Forelimb muscle (tissue), 1 donor: ENCODE measurements around the gene SLC4A3. TPM values are rescaled to one million over a fixed set of nuclear protein-coding genes. Genes with fewer than 3 reads are reported as not detected.
"Not testable (repeated sequence)": the region's sequence is repeated elsewhere in the genome, so short reads cannot be mapped to it uniquely, and the experiment has no call there.

Experiments used
- DNase-seq: peaks from one replicate; pipeline ENCODE4 v3.0.0-alpha.2; 2013; ENCODE audit warnings: low read depth
- polyA plus RNA-seq: library from polyadenylated mRNA; unstranded; fragments of 120-200 nt; gene quantifications from one replicate; pipeline ENCODE4 v1.2.1, GENCODE V29; 2013; ENCODE audit not compliant: insufficient read length

SLC4A3 gene
- polyA plus RNA-seq, 1 donor: 6.9 TPM

GRCh38 chr2:219648176-219648575, 20.7 kb downstream of the SLC4A3 start:
- no peak for DNase-seq

DNA sequence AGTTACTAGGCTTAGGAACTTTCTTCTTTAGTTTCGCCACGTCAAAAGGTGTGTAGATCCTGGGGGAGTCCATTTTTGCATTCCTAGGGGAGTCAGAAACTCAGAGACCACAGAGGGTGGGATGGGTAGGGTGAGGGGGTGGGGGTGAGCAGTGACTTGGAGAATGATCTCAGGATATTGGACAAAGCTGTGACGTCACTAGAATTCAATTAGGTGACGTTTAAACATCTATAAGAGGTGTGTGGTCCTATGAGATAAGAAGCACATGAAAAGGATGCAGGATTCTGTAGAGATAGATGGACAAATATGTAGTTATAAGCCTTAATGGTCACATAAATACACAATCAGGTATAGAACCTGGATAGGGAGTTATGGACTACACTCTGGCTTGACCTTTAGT, 21.5 kb downstream of the SLC4A3 start:
- DNase-seq: no peak

- no peak for DNase-seq
Observed at GRCh38 chr2:219650426-219651248, 23.2 kb downstream of the SLC4A3 start.

- not testable (repeated sequence) for DNase-seq
Observed at GRCh38 chr2:219651656-219652055, 24.2 kb downstream of the SLC4A3 start.

DNA sequence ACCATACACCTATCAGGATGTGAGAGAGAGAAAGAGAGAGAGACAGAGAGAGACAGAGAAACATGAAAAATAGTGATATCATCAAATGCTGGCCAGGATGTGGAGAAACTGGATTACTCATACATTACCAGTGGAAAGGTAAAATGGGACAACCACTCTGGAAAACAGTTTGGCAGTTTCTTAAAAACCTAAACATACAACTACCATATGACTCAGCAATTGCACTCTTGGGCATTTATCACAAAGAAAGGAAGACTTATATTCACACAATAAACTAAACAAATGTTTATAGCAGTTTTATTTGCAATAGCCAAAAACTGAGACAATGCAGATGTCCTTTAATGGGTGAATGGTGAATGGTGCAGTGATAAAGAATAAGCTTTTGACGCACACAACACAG, 29.1 kb downstream of the SLC4A3 start:
- DNase-seq: no peak

DNA sequence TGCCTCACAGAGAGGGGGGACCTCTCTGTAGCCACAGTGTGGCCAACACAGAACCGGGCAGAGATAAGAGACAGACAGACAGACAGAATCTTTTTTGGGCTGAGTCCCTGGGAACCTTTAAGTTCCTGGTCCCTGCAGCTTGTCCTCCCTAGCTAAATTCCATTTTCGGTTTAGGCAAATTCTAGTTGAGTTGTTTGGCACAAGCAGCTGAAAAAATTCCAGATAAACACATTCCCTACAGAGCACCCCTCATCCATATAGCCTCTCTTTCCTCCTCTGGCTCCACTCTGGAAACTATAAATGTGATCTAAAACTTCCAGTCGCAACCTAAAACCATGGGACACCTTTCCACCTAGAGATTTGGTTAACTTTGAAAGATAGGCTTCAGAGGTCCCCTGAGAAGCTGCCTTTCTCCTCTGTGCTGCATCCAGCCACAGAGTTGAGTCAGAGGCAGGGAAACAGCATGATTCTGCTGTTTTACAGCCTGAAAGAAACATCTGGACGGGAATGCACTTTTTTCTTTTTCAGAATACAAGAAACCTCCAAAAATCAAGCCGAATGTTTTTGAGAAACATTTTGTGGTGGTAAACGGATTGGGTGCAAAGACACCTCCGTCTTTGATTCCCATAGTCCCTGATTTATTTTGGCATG, 30.9 kb downstream of the SLC4A3 start:
- no peak for DNase-seq

DNA sequence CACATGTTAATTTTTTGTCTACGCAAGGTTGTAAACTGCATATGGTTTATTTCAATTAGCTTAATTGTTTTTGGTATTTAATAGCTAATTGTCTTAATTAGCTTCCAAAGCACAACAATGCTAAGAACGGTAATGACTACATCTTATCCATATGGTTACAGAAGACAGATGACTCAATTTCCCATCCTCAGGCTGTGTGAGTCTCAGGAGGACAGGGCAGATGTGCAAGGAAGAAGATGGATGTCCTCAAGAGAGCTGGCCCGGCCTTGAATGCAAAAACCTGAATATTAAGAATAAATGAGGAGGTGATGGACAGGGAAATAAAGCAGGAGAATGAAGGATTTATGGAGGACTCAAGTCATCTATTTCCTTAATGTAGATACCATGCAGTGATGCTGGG, 31.4 kb downstream of the SLC4A3 start:
- no peak for DNase-seq

GRCh38 chr2:219661197-219661954, 33.9 kb downstream of the SLC4A3 start:
- DNase-seq: no peak

GRCh38 chr2:219661955-219662395, 34.5 kb downstream of the SLC4A3 start:
- no peak for DNase-seq

DNA sequence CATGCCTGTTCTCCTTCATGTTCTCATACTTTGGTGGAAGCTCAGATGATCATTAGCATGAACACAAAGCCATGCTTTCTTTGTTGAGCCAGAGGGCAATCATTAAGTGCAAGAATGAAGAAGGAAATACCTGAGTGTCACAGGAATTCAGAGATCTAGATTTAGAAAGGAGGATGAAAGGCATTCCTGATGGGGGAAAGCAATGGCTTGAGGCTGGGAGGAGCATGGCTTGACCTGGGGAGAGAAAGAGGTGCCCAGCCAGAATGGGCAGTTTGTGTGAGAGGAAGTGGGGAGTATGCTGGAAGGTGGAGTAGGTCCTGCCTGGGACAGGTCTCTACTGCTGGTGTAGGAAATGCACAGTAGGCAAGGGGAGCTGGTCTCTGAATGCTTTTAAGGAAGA, 35.1 kb downstream of the SLC4A3 start:
- DNase-seq: no peak

DNA sequence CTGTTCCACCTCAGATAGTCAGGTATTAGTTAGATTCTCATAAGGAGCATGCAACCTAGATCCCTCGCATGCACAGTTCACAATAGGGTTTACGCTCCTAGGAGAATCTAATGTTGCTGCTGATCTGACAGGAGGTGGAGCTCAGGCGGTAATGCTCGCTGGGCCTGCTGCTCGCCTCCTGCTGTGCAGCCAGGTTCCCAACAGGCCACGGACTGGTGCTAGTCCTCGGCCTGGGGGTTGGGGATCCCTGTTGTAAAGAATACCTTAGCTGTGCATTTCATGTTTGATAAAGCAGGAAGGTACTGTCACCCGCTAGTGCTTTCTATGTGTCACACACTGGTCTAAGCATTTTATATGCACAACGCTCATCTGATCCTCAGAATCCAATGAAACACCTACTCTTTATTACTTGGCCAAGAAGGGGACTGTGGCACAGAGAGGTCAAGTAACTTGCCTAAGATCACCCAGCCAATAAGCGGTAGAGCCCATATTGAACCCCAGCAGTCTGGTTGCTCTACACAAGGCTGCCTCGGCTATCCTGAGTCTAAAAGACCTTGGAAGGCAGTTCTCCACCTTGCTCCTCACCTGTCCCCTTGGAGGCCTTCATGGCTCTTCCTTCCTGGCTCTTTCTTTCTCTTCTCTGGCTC, 35.8 kb downstream of the SLC4A3 start:
- DNase-seq: no peak

DNA sequence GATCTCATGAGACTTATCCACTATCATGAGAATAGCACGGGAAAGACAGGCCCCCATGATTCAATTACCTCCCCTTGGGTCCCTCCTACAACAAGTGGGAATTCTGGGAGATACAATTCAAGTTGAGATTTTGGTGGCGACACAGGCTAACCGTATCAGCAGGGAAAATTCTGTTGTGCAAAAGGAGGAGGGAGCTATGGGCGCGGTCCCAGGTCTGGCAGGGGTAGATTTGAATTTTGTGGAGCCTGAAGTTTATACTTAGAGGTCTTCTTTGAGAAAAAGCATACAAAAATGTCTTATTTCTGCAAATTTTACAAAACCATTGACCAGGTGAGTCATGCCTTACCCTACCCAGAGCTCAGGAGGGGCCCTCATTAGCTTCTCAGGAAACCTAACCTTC, 36.6 kb downstream of the SLC4A3 start:
- no peak for DNase-seq

GRCh38 chr2:219664944-219665343, 37.5 kb downstream of the SLC4A3 start:
- DNase-seq: no peak

- no peak for DNase-seq
Observed at GRCh38 chr2:219665926-219666325, 38.5 kb downstream of the SLC4A3 start.

- no peak for DNase-seq
Observed at GRCh38 chr2:219668316-219668715, 40.9 kb downstream of the SLC4A3 start.

- DNase-seq: no peak
Observed at GRCh38 chr2:219670386-219670785, 43.0 kb downstream of the SLC4A3 start.

DNA sequence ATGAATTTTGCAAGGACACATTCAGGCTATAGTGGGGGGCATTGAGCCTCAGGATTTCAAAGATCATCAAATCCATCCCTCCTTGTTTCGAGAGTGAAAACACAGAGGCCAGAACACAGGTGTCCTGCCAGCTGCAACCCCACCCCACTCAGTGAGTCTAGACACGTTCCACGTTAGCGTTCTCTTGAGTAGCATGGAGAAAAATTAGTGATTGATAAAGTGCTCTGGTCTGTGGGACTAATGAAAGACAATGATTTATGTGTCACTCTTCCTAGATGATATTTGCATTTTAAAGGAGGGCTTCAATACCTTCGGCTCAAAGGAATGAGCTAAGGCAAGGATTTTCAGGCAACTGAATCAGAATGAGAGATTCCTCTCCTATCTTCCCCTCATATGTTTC, 43.8 kb downstream of the SLC4A3 start:
- DNase-seq: no peak

DNA sequence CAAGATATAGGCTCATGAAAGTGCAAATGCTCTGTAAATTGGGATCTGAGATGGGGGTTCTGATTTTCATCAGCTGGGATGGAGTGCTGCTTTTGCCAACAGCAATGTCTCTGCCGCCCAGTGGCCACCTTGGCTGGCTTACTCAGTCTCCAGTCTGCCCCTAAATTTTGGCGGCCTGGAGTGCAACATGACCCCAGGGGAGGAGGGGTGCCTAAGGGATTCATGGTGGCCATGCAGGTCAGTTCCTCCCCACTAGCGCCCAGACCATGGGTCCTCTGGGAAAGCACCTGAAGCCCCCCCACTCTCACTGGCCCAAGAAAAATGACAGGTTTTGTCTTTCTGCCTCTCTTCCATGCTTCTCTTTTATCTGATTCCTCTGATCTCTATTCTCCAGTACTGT, 45.0 kb downstream of the SLC4A3 start:
- no peak for DNase-seq

- DNase-seq: no peak
Observed at GRCh38 chr2:219675221-219675620, 47.8 kb downstream of the SLC4A3 start.

GRCh38 chr2:219676586-219676985, 49.2 kb downstream of the SLC4A3 start:
- DNase-seq: no peak

DNA sequence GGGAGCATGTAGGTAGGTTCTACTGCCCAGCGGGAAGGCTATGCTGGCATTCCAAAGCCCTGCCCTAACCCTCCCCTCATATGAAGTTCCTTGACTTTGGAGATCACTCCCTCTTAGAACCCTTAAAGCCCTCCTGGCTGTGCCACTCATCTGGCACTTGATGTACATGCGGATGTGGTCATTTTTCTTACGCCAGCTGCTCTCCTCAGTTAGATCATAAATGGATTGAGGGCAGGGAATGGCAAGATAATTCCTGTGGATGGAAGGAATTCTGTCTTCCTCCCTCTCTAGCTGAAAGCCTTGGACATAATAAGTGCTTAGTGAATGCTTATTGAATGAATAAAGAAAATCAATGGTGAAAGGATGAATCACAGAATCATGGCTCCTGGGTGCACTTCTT, 51.6 kb downstream of the SLC4A3 start:
- DNase-seq: no peak

DNA sequence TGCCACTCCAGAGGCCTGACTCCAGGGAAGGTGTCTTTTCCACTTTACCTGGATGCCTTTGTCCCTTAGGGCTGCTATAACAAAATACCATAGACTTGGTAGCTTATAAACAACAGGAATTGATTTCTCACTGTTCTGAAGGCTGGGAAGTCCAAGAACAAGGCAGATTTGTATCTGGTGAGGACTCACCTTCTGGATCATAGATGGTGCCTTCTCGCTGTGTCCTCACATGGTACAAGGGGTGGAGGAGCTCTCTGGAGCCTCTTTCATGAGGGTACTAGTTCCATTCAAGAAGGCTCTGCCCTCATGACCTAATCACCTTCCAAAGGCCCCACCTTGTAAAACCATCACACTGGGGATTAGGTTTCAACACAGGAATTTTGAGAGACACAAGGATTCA, 52.1 kb downstream of the SLC4A3 start:
- no peak for DNase-seq
